GM12878 (cell line): ENCODE data around the gene E2F1. TPM values are rescaled to one million over a fixed set of nuclear protein-coding genes. Genes with fewer than 3 reads are reported as not detected.

Experiments used
- ATF7 ChIP-seq: fragments of 450-650 bp; IDR thresholded peaks from 2 replicates; pipeline ENCODE4 v1.6.1; 2016; ENCODE audit warnings: low read depth, mild to moderate bottlenecking
- BCLAF1 ChIP-seq: fragments of 450-650 bp; IDR thresholded peaks from 2 replicates; pipeline ENCODE4 v1.6.1; 2017; ENCODE audit warnings: antibody characterized with exemption, mild to moderate bottlenecking, moderate library complexity
- E2F8 ChIP-seq: fragments of 450-650 bp; IDR thresholded peaks from 2 replicates; pipeline ENCODE4 v1.6.1; 2018; ENCODE audit warnings: mild to moderate bottlenecking, low read depth, moderate library complexity; ENCODE audit not compliant: partially characterized antibody
- FOXK2 ChIP-seq: fragments of 450-650 bp; IDR thresholded peaks from 2 replicates; pipeline ENCODE4 v1.6.1; 2017; ENCODE audit warnings: mild to moderate bottlenecking, moderate library complexity
- HDAC2 ChIP-seq: fragments of 200-600 bp; sonication (generic); IDR thresholded peaks from 2 replicates; pipeline ENCODE4 v1.6.1; 2017
- IKZF1 ChIP-seq: fragments of 450-650 bp; conservative IDR thresholded peaks from 2 replicates; pipeline ENCODE4 v1.6.1; 2017; ENCODE audit warnings: antibody characterized with exemption, mild to moderate bottlenecking
- IRF3 ChIP-seq: fragments of 450-650 bp; IDR thresholded peaks from 2 replicates; pipeline ENCODE4 v1.6.1; 2014; ENCODE audit warnings: mild to moderate bottlenecking
- IRF4 ChIP-seq: IDR thresholded peaks from 2 replicates; pipeline ENCODE4 v1.6.1; 2011; ENCODE audit warnings: low read depth, low read length
- JUNB ChIP-seq: IDR thresholded peaks from 2 replicates; pipeline ENCODE4 v1.6.1; 2016; ENCODE audit warnings: antibody characterized with exemption, mild to moderate bottlenecking
- MYB ChIP-seq: fragments of 150-350 bp; IDR thresholded peaks from 2 replicates; pipeline ENCODE4 v1.6.1; 2014; ENCODE audit warnings: mild to moderate bottlenecking, low read depth, low read length, borderline replicate concordance
- PAX5 ChIP-seq: IDR thresholded peaks from 2 replicates; pipeline ENCODE4 v1.6.1; 2011; ENCODE audit warnings: low read depth, low read length, borderline replicate concordance
- PBX3 ChIP-seq: IDR thresholded peaks from 2 replicates; pipeline ENCODE4 v1.6.1; 2011; ENCODE audit warnings: mild to moderate bottlenecking, low read depth, low read length, moderate library complexity; ENCODE audit not compliant: insufficient replicate concordance
- RB1 ChIP-seq: fragments of 450-650 bp; formaldehyde crosslinking; IDR thresholded peaks from 2 replicates; pipeline ENCODE4 v1.6.1; 2017; ENCODE audit warnings: mild to moderate bottlenecking, borderline replicate concordance
- SP1 ChIP-seq: IDR thresholded peaks from one replicate; pipeline ENCODE4 v1.6.1; 2011; ENCODE audit warnings: low read depth, low read length
- SRF ChIP-seq, 2 experiments: IDR thresholded peaks; 2 replicates each; pipeline ENCODE4 v1.6.1; 2011; ENCODE audit warnings: low read depth in 2 of 2, low read length in 2 of 2, mild to moderate bottlenecking in 1 of 2, moderate library complexity in 1 of 2
- TBL1XR1 ChIP-seq: IDR thresholded peaks from 2 replicates; pipeline ENCODE4 v1.6.1; 2012; ENCODE audit warnings: low read depth, low read length, improper control_type of control experiment
- ZNF384 ChIP-seq: IDR thresholded peaks from 2 replicates; pipeline ENCODE4 v1.6.1; 2012; ENCODE audit warnings: low read depth, mild to moderate bottlenecking, low read length, improper control_type of control experiment, borderline replicate concordance
- polyA plus RNA-seq, 11 experiments: library from polyadenylated mRNA; depleted of rRNA in 4 of 11; unstranded in 6 of 11; stranded (reverse) in 5 of 11; fragments of >200 nt; fragmentation: Nextera tagmentation in 4 of 11; fragmentation: Illumina TruSeq in 1 of 11; extraction: Ambion mirVana in 4 of 11; extraction: Trizol in 1 of 11; gene quantifications; 1 replicate in 1 of 11; 2 replicates in 10 of 11; pipeline versions ENCODE4 v1.2.1 to v1.2.3, GENCODE V29; 2011 to 2016; ENCODE audit warnings: inconsistent platforms in 2 of 11, missing spikeins in 2 of 11, low read depth in 1 of 11
- total RNA-seq, 4 experiments: library from RNA; depleted of rRNA in 3 of 4; stranded (reverse); fragments of >200 nt in 3 of 4; fragmentation: Illumina TruSeq in 1 of 4; extraction: Trizol in 1 of 4; gene quantifications; 2 replicates each; pipeline versions ENCODE4 v1.2.1 to v1.2.3, GENCODE V29; 2013 to 2021
- TF ChIP-seq, protein P1 (sequence below): IDR thresholded peaks from 2 replicates; pipeline ENCODE4 v1.6.1; 2011; ENCODE audit warnings: low read depth, low read length, improper control_type of control experiment, borderline replicate concordance
- TF ChIP-seq, protein P2 (sequence below): fragments of 450-650 bp; IDR thresholded peaks from 2 replicates; pipeline ENCODE4 v1.6.1; 2017; ENCODE audit warnings: borderline replicate concordance

E2F1 gene
- total and polyA plus RNA-seq, 10 of the 15 experiments (the other 5 are each of a cell fraction or from before 2014, with no cell fraction given) = 0.29 to 50.2 (median 19.7) TPM

DNA sequence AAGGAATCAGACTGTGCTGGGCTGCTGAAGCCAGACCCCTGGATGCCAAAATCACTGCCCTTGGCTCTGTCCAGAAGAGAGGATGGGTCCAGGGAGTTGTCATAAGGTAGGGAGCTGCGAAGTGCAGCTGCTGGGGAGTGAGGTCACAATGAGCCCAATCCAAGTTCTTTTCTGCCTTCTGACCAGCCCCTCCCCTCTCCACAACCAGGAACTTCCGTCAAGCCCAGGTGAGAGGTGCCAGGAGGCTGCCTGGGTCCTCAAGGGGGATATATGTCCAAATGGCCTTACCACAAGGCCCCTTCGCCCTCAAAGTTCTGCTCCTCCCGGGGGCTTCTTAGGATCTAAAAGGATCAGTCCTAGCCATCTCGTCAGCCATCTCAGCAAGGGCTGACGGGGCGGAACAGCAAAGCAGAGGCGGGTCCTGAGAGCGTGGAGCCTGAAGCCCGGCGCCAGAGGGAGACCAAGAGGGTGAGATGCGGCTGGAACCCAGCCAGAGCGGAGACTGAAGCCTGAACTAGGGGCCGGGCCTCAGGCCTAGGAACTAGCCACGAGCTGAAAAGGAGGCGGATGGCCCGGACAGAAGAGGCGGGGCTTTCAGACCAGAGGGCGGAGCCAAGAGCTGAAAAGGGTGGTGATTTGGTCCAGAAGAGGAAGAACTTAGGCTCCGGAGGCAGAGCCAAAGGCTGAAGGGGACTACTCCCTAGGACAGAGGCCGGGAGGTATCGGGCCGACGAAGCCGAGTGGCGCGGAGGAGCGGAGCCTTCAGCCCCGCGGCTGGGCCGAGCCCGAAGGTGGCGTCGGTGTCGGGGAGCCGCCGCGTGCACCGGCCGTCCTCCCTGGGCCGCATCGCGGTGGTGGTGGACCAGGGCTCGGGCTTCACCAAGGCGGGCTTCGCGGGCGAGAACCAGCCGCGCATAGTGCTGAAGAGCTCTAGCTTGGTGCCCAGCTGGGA lies 19.6 kb downstream of the E2F1 start, which contains the start of gene ACTL10 (continued):
- TF ChIP-seq MYB = no peak
- TF ChIP-seq BCLAF1 = no peak
- TF ChIP-seq, protein P1, sequence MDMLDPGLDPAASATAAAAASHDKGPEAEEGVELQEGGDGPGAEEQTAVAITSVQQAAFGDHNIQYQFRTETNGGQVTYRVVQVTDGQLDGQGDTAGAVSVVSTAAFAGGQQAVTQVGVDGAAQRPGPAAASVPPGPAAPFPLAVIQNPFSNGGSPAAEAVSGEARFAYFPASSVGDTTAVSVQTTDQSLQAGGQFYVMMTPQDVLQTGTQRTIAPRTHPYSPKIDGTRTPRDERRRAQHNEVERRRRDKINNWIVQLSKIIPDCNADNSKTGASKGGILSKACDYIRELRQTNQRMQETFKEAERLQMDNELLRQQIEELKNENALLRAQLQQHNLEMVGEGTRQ = no peak
- TF ChIP-seq ATF7 = no peak
- TF ChIP-seq JUNB = no peak
- TF ChIP-seq SRF (IDR thresholded peaks at IDR 0.05; ENCODE audit: low read depth in 2 of 2, low read length in 2 of 2) = no peak
- peak; percentile 60; the same call in 1 of the 2 replicates for TF ChIP-seq RB1
- TF ChIP-seq SP1 = no peak
- TF ChIP-seq, protein P2, sequence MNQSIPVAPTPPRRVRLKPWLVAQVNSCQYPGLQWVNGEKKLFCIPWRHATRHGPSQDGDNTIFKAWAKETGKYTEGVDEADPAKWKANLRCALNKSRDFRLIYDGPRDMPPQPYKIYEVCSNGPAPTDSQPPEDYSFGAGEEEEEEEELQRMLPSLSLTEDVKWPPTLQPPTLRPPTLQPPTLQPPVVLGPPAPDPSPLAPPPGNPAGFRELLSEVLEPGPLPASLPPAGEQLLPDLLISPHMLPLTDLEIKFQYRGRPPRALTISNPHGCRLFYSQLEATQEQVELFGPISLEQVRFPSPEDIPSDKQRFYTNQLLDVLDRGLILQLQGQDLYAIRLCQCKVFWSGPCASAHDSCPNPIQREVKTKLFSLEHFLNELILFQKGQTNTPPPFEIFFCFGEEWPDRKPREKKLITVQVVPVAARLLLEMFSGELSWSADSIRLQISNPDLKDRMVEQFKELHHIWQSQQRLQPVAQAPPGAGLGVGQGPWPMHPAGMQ = no peak
- no peak for TF ChIP-seq ZNF384
- TF ChIP-seq IRF4 = no peak
- no peak for TF ChIP-seq PBX3
- TF ChIP-seq E2F8 = no peak
- no peak for TF ChIP-seq HDAC2
- TF ChIP-seq TBL1XR1 = no peak
- no peak for TF ChIP-seq IKZF1
- no peak for TF ChIP-seq FOXK2
- TF ChIP-seq PAX5 = no peak
- TF ChIP-seq IRF3 = no peak
